Testis (tissue), 2 donors: Measurements from ENCODE around the gene VRK2.

Source experiments
- POLR2A ChIP-seq: fragments of 450-650 bp; IDR thresholded peaks from one replicate; pipeline ENCODE4 v1.6.1; 2017; ENCODE audit warnings: antibody characterized with exemption, mild to moderate bottlenecking, moderate library complexity
- TF ChIP-seq, protein P1 (sequence below), 3 experiments: fragments of 450-650 bp in 2 of 3; fragments of 200-600 bp in 1 of 3; sonication (generic) in 1 of 3; IDR thresholded peaks; one replicate each; pipeline ENCODE4 v1.5.1; 2016 to 2019; ENCODE audit warnings: antibody characterized with exemption in 3 of 3, mild to moderate bottlenecking in 2 of 3, moderate library complexity in 1 of 3

DNA sequence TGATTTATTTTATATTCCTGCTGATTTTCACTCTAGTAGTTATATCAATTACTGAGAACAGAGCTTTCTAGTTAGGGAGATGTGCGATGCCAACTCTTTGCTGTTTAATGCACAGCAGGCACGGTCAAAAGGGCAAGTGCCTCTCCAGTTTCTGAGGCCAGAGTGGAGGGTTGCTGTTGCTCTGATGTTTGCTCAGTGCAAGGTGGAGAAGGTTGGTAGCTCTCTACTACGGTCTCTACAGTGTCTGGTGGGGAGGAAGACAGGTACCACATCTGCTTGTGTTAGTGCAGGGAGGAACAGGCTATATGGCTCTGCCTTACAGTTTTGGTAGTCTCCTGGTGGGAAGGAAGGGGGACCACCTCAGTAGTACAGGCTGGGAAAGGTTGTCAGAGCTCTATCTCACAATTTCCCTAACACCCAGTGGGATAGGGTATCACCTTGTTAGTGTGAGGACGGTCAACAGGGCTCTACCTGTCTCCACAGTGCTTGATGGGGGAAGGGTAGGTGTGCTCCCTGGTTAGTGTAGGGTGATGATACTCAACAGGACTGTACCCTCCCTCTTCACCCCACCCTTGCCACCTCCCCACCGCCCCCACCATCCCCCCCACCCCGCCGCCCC lies 108.7 kb downstream of the VRK2 start:
- TF ChIP-seq, protein P1, sequence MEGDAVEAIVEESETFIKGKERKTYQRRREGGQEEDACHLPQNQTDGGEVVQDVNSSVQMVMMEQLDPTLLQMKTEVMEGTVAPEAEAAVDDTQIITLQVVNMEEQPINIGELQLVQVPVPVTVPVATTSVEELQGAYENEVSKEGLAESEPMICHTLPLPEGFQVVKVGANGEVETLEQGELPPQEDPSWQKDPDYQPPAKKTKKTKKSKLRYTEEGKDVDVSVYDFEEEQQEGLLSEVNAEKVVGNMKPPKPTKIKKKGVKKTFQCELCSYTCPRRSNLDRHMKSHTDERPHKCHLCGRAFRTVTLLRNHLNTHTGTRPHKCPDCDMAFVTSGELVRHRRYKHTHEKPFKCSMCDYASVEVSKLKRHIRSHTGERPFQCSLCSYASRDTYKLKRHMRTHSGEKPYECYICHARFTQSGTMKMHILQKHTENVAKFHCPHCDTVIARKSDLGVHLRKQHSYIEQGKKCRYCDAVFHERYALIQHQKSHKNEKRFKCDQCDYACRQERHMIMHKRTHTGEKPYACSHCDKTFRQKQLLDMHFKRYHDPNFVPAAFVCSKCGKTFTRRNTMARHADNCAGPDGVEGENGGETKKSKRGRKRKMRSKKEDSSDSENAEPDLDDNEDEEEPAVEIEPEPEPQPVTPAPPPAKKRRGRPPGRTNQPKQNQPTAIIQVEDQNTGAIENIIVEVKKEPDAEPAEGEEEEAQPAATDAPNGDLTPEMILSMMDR (IDR thresholded peaks at IDR 0.05), result no peak
- no peak for TF ChIP-seq POLR2A
